MM.1S (cell line): ENCODE measurements around the gene MFAP5.
"Not testable (repeated sequence)": the region's sequence is repeated elsewhere in the genome, so short reads cannot be mapped to it uniquely, and the experiment has no call there.

ENCODE experiments used
- DNase-seq: peaks from one replicate; pipeline ENCODE4 v3.0.0-alpha.2; 2015
- H2AFZ ChIP-seq: fragments of 300-600 bp; sonication (generic); 2 replicates; pipeline ENCODE4 v1.6.0; 2016; ENCODE audit warnings: antibody characterized with exemption, low read length
- H3F3A ChIP-seq: fragments of 300-600 bp; sonication (generic); 2 replicates; pipeline ENCODE4 v1.6.1; 2016; ENCODE audit warnings: mild to moderate bottlenecking, antibody characterized with exemption, low read length, moderate library complexity, mixed read lengths; ENCODE audit not compliant: insufficient read depth
- H3K27ac ChIP-seq: fragments of 300-600 bp; sonication (generic); 2 replicates; pipeline ENCODE4 v1.5.1; 2016; ENCODE audit warnings: mild to moderate bottlenecking, low read length
- H3K27me3 ChIP-seq: fragments of 300-600 bp; sonication (generic); replicated peaks from 2 replicates; pipeline ENCODE4 v1.6.0; 2016; ENCODE audit warnings: low read length; ENCODE audit not compliant: insufficient read depth
- H3K36me3 ChIP-seq: fragments of 300-600 bp; sonication (generic); replicated peaks from 2 replicates; pipeline ENCODE4 v1.6.1; 2016; ENCODE audit warnings: mild to moderate bottlenecking, low read length, mixed read lengths; ENCODE audit not compliant: insufficient read depth
- H3K4me1 ChIP-seq: fragments of 300-600 bp; sonication (generic); 2 replicates; pipeline ENCODE4 v1.6.1; 2016; ENCODE audit warnings: low read length, mixed read lengths
- H3K4me2 ChIP-seq: fragments of 300-600 bp; sonication (generic); 2 replicates; pipeline ENCODE4 v1.6.0; 2016; ENCODE audit warnings: low read depth, low read length
- H3K4me3 ChIP-seq: fragments of 300-600 bp; sonication (generic); 2 replicates; pipeline ENCODE4 v1.5.1; 2016; ENCODE audit warnings: low read length, mixed read lengths
- H3K79me2 ChIP-seq: fragments of 300-600 bp; sonication (generic); 2 replicates; pipeline ENCODE4 v1.6.1; 2016; ENCODE audit warnings: mixed run types, low read length, mixed read lengths
- H3K9ac ChIP-seq: fragments of 300-600 bp; sonication (generic); 2 replicates; pipeline ENCODE4 v1.6.1; 2016; ENCODE audit warnings: low read length, mixed read lengths
- H3K9me2 ChIP-seq: fragments of 300-600 bp; sonication (generic); replicated peaks from 2 replicates; pipeline ENCODE4 v1.6.1; 2016; ENCODE audit warnings: mild to moderate bottlenecking, low read length, mixed read lengths; ENCODE audit not compliant: insufficient read depth
- H3K9me3 ChIP-seq: fragments of 300-600 bp; sonication (generic); replicated peaks from 2 replicates; pipeline ENCODE4 v1.6.1; 2016; ENCODE audit warnings: mild to moderate bottlenecking, low read length, mixed read lengths; ENCODE audit not compliant: insufficient read depth
- H4K20me1 ChIP-seq: fragments of 300-600 bp; sonication (generic); 2 replicates; pipeline ENCODE4 v1.6.1; 2016; ENCODE audit warnings: mild to moderate bottlenecking, low read length, moderate library complexity, mixed read lengths; ENCODE audit not compliant: insufficient read depth
- EZH2 ChIP-seq: fragments of 300-600 bp; sonication (generic); optimal IDR thresholded peaks from 2 replicates; pipeline ENCODE3; 2017; ENCODE audit warnings: low read depth, mild to moderate bottlenecking, antibody characterized with exemption, low read length, mixed read lengths
- EZH2phosphoT487 ChIP-seq: fragments of 300-600 bp; sonication (generic); IDR thresholded peaks from 2 replicates; pipeline ENCODE4 v1.6.1; 2018; ENCODE audit warnings: antibody characterized with exemption, low read length
- TF ChIP-seq, protein P1 (sequence below): fragments of 300-600 bp; sonication (generic); IDR thresholded peaks from 2 replicates; pipeline ENCODE4 v1.5.1; 2016; ENCODE audit warnings: antibody characterized with exemption, low read length, mixed read lengths

MFAP5 gene

DNA sequence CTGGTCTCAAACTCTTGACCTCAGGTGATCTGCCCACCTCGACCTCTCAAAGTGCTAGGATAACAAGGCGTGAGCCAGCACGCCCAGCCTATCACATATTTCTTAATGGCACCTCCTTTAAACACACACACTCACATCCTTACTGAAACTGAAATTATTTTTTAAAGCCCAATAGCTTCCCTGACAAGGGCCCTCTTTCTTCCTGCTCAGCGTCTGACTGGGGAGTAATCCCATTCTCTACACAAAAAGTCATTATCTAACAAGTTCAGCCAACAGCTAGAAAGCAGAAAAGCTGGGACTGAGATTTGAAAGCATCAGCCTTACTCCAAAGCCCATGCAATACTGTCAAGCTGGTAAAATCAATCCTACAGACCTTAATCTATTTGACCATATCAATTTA, 40.0 kb downstream of the MFAP5 start:
- Histone ChIP-seq H3K4me1 (no peaks in the 10 kb centered on the region), H3K79me2 (no peaks in the 10 kb centered on the region), H3F3A (no peaks in the 10 kb centered on the region), H3K27me3 (no peaks in the 10 kb centered on the region), H3K9me2 (no peaks in the 10 kb centered on the region), H3K9me3 (no peaks in the 10 kb centered on the region), H4K20me1 (no peaks in the 10 kb centered on the region), H3K9ac (no peak overlapping the region), H3K27ac (no peak overlapping the region), H3K4me3 (no peak overlapping the region), H3K36me3 (no peaks in the 10 kb centered on the region), H3K4me2 (no peak overlapping the region), H2AFZ (no peak overlapping the region)
- TF ChIP-seq EZH2phosphoT487 = no peak
- TF ChIP-seq, protein P1, sequence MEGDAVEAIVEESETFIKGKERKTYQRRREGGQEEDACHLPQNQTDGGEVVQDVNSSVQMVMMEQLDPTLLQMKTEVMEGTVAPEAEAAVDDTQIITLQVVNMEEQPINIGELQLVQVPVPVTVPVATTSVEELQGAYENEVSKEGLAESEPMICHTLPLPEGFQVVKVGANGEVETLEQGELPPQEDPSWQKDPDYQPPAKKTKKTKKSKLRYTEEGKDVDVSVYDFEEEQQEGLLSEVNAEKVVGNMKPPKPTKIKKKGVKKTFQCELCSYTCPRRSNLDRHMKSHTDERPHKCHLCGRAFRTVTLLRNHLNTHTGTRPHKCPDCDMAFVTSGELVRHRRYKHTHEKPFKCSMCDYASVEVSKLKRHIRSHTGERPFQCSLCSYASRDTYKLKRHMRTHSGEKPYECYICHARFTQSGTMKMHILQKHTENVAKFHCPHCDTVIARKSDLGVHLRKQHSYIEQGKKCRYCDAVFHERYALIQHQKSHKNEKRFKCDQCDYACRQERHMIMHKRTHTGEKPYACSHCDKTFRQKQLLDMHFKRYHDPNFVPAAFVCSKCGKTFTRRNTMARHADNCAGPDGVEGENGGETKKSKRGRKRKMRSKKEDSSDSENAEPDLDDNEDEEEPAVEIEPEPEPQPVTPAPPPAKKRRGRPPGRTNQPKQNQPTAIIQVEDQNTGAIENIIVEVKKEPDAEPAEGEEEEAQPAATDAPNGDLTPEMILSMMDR = no peak
- TF ChIP-seq EZH2 = no peak
- DNase-seq = no peak

DNA sequence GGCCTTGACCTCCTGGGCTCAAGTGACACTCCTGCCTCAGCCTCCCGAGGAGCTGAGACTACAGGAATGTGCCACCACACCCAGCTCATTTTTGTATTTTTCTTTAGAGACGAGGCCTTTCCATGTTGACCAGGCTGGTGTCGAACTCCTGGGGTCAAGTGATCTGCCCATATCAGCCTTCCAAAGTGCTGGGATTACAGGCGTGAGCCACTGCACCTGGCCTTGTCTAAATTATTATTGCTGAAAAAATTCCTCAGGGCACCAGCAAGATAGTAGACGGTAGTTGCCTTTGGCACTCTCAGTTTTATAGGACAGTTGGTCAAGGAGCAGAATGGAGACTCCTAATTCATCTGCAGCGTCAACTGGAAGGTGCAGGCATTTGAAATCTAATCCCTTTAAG, 47.4 kb downstream of the MFAP5 start:
- Histone ChIP-seq H3K27me3 (no peaks in the 10 kb centered on the region), H3K9me3 (no peaks in the 10 kb centered on the region), H3K4me2 (no peak overlapping the region), H3K9me2 (no peaks in the 10 kb centered on the region), H3K27ac (no peak overlapping the region), H3F3A (no peaks in the 10 kb centered on the region), H3K9ac (no peak overlapping the region), H2AFZ (no peak overlapping the region), H3K4me1 (no peaks in the 10 kb centered on the region), H3K4me3 (no peak overlapping the region), H3K79me2 (no peaks in the 10 kb centered on the region), H3K36me3 (no peaks in the 10 kb centered on the region), H4K20me1 (no peaks in the 10 kb centered on the region)
- DNase-seq = no peak
- TF ChIP-seq, protein P1 = no peak
- no peak for TF ChIP-seq EZH2phosphoT487
- no peak for TF ChIP-seq EZH2

DNA sequence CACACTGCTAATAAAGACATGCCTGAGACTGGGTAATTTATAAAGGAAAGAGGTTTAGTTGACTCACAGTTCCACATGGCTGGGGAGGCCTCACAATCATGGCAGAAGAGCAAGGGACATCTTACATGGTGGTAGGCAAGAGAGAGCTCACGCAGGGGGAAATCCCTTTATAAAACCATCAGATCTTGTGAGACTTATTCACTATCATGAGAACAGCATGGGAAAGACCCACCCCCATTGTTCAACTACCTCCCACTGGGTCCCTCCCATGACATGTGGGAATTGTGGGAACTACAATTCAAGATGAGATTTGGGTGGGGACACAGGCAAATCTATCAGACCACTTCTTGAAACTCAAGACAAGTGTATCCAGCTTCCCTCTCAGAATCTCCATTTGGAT, 48.7 kb downstream of the MFAP5 start:
- H3K27ac ChIP-seq, H3K9me3 ChIP-seq, H4K20me1 ChIP-seq, H3K79me2 ChIP-seq, H3K4me1 ChIP-seq, H3K4me2 ChIP-seq, H3F3A ChIP-seq, H2AFZ ChIP-seq, H3K9me2 ChIP-seq, H3K4me3 ChIP-seq, H3K9ac ChIP-seq, DNase-seq, H3K36me3 ChIP-seq, H3K27me3 ChIP-seq: not testable (repeated sequence)

DNA sequence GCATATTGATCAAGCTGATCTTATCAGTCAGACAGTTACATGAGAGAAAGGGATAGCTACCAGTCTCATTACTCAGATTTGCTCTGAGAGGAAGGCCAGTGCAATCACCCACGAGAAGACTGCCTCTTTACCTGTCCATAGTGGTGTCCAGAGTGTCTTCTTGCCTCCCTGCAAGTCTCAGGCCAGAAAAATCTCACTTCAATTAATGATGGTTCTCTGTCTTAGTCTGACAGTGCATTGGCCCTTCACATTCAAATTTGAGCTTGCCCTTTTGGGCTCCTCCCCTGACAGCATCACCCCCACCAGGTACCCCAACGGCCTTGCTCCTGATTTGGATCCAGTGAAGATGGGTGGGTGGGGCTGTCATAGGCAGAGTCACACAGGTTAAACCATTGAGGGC, 50.0 kb downstream of the MFAP5 start, which contains the start of gene AICDA:
Gene AICDA, minus strand, starts transcription at position 231 of the 400 bp plus-strand sequence. Its CDS starts 92 bp downstream, at position 139.
- Histone ChIP-seq H4K20me1 (no peaks in the 10 kb centered on the region), H3K27me3 (no peaks in the 10 kb centered on the region), H2AFZ (no peak within 1 kb of the TSS), H3K9me3 (no peaks in the 10 kb centered on the region), H3K4me2 (no peak within 1 kb of the TSS), H3K36me3 (no peaks in the 10 kb centered on the region), H3K9ac (no peak within 1 kb of the TSS), H3K4me3 (no peak within 1 kb of the TSS), H3F3A (no peaks in the 10 kb centered on the region), H3K9me2 (no peaks in the 10 kb centered on the region), H3K4me1 (no peaks in the 10 kb centered on the region), H3K79me2 (no peaks in the 10 kb centered on the region), H3K27ac (no peak within 1 kb of the TSS)
- DNase-seq = no peak
- TF ChIP-seq EZH2 (no peak), EZH2phosphoT487 (no peak)
- TF ChIP-seq, protein P1 = no peak
